Stimulated activated CD8-positive, alpha-beta memory T cell treated with anti-CD3 and anti-CD28 coated beads, Interleukin-15, amount 100 ng/mL, for 1 hour (primary cell): Measurements from ENCODE around the gene ECHDC3.
"Not testable (repeated sequence)": the region's sequence is repeated elsewhere in the genome, so short reads cannot be mapped to it uniquely, and the experiment has no call there.

Experiments
- DNase-seq: peaks from one replicate; pipeline ENCODE4 v3.0.0-alpha.2; 2020; ENCODE audit warnings: low read depth

ECHDC3 gene

GRCh38 chr10:11715815-11716494, 26.2 kb upstream of the ECHDC3 start:
- no peak for DNase-seq

- no peak for DNase-seq
Observed at GRCh38 chr10:11716686-11717085, 25.5 kb upstream of the ECHDC3 start.

GRCh38 chr10:11719496-11720259, 22.5 kb upstream of the ECHDC3 start:
- DNase-seq = no peak

- no peak for DNase-seq
Observed at GRCh38 chr10:11720260-11720741, 21.9 kb upstream of the ECHDC3 start.

GRCh38 chr10:11721806-11722205, 20.4 kb upstream of the ECHDC3 start:
- no peak for DNase-seq

- no peak for DNase-seq
Observed at GRCh38 chr10:11723359-11723758, 18.8 kb upstream of the ECHDC3 start.

GRCh38 chr10:11724938-11725776, 17.0 kb upstream of the ECHDC3 start:
- no peak for DNase-seq

GRCh38 chr10:11725912-11726311, 16.3 kb upstream of the ECHDC3 start:
- DNase-seq = no peak

- no peak for DNase-seq
Observed at GRCh38 chr10:11727563-11727962, 14.6 kb upstream of the ECHDC3 start.

GRCh38 chr10:11728353-11728752, 13.8 kb upstream of the ECHDC3 start:
- no peak for DNase-seq

- DNase-seq = no peak
Observed at GRCh38 chr10:11729790-11730315, 12.3 kb upstream of the ECHDC3 start.

GRCh38 chr10:11730779-11731178, 11.4 kb upstream of the ECHDC3 start:
- no peak for DNase-seq

- DNase-seq = not testable (repeated sequence)
Observed at GRCh38 chr10:11736767-11737166, 5.4 kb upstream of the ECHDC3 start.

GRCh38 chr10:11737258-11738032, 4.7 kb upstream of the ECHDC3 start:
- not testable (repeated sequence) for DNase-seq

- no peak for DNase-seq
Observed at GRCh38 chr10:11740907-11741306, 1.3 kb upstream of the ECHDC3 start.

GRCh38 chr10:11741608-11742007, 574 bp upstream of the ECHDC3 start:
- no peak for DNase-seq

- DNase-seq = no peak
Observed at GRCh38 chr10:11742779-11743298, 657 bp downstream of the ECHDC3 start.

- no peak for DNase-seq
Observed at GRCh38 chr10:11743461-11744338, 1.5 kb downstream of the ECHDC3 start.

GRCh38 chr10:11745045-11745444, 2.9 kb downstream of the ECHDC3 start:
- DNase-seq = no peak

GRCh38 chr10:11746883-11747539, 4.8 kb downstream of the ECHDC3 start:
- DNase-seq = no peak
